Endothelial cell of umbilical vein (primary cell): Measurements from ENCODE around the gene ACAD10. TPM values are rescaled to one million over a fixed set of nuclear protein-coding genes. Genes with fewer than 3 reads are reported as not detected.

Experiments
- BruUV-seq: library from RNA; stranded (reverse); fragments of 400-500 nt; replicated peaks from 2 replicates; lab custom pipeline; 2021; lab: Mats Ljungman, UMichigan
- CTCF ChIA-PET: fragments of 300-600, 350-600 bp; sonication (Branson Sonifier 250); formaldehyde crosslinking; loops from one replicate; lab custom pipeline; 2021; ENCODE audit warnings: antibody characterized with exemption, inconsistent platforms; lab: Charles Lee
- POLR2A ChIA-PET: fragments of 300-600, 350-600 bp; sonication (Branson Sonifier 250); formaldehyde crosslinking; loops from one replicate; lab custom pipeline; 2021; ENCODE audit warnings: antibody characterized with exemption, inconsistent platforms; lab: Charles Lee
- DNase-seq: peaks from one replicate; pipeline ENCODE4 v3.0.0-alpha.2; 2011; ENCODE audit warnings: low read depth, low spot score
- FAIRE-seq: peaks from 2 replicates; lab custom pipeline; 2011; peaks lifted over from hg19 to GRCh38; lab: Jason Lieb, UNC
- H2AFZ ChIP-seq: 2 replicates; pipeline ENCODE4 v1.6.0; 2012; ENCODE audit warnings: low read depth, low read length, control low read depth, inconsistent platforms
- H3K27ac ChIP-seq: 2 replicates; pipeline ENCODE4 v1.5.1; 2011; ENCODE audit warnings: low read depth, mild to moderate bottlenecking, control low read depth, low read length, moderate library complexity; ENCODE audit not compliant: insufficient read depth
- H3K27me3 ChIP-seq, 2 experiments: 2 replicates each; pipeline versions ENCODE4 v1.6.0 to v1.6.1; 2011; ENCODE audit warnings: low read length in 2 of 2, mixed read lengths in 1 of 2; ENCODE audit not compliant: control insufficient read depth in 2 of 2, insufficient read depth in 2 of 2
- H3K36me3 ChIP-seq, 2 experiments: 2 replicates in 1 of 2; 3 replicates in 1 of 2; pipeline ENCODE4 v1.5.1; 2011; ENCODE audit warnings: low read length in 2 of 2, mild to moderate bottlenecking in 1 of 2, moderate library complexity in 1 of 2; ENCODE audit not compliant: control insufficient read depth in 2 of 2, insufficient read depth in 2 of 2; ENCODE audit errors: extremely low read depth in 1 of 2
- H3K4me1 ChIP-seq: 3 replicates; pipeline ENCODE4 v1.5.1; 2011; ENCODE audit warnings: mild to moderate bottlenecking, low read length; ENCODE audit not compliant: control insufficient read depth, insufficient read depth; ENCODE audit errors: extremely low read depth
- H3K4me2 ChIP-seq: 2 replicates; pipeline ENCODE4 v1.6.1; 2011; ENCODE audit warnings: low read length, control low read depth, mixed read lengths; ENCODE audit not compliant: insufficient read depth
- H3K4me3 ChIP-seq, 3 experiments: fragments of 200-600 bp in 1 of 3; sonication (generic), shearing (Covaris generic) in 1 of 3; replicated peaks in 1 of 3; 2 replicates each; pipeline ENCODE4 v1.5.1; 2011 to 2016; ENCODE audit warnings: control low read depth in 3 of 3, low read length in 3 of 3, mild to moderate bottlenecking in 2 of 3, inconsistent platforms in 1 of 3, low read depth in 1 of 3, moderate library complexity in 1 of 3; ENCODE audit not compliant: insufficient read depth in 1 of 3
- H3K79me2 ChIP-seq: 2 replicates; pipeline ENCODE4 v1.6.0; 2012; ENCODE audit warnings: low read length, inconsistent platforms; ENCODE audit not compliant: control insufficient read depth, insufficient read depth
- H3K9ac ChIP-seq: replicated peaks from 2 replicates; pipeline ENCODE3; 2011; ENCODE audit warnings: low read length, control low read depth; ENCODE audit not compliant: insufficient read depth; ENCODE audit errors: extremely low read depth
- H3K9me1 ChIP-seq: replicated peaks from 3 replicates; pipeline ENCODE4 v1.6.0; 2011; ENCODE audit warnings: mild to moderate bottlenecking, low read length; ENCODE audit not compliant: control insufficient read depth, insufficient read depth; ENCODE audit errors: extremely low read depth
- H3K9me3 ChIP-seq: replicated peaks from 2 replicates; pipeline ENCODE4 v1.5.1; 2012; ENCODE audit warnings: low read length, inconsistent platforms; ENCODE audit not compliant: control insufficient read depth, insufficient read depth
- H4K20me1 ChIP-seq: replicated peaks from 2 replicates; pipeline ENCODE3; 2011; ENCODE audit warnings: mild to moderate bottlenecking, low read length; ENCODE audit not compliant: control insufficient read depth, insufficient read depth; ENCODE audit errors: extremely low read depth
- EZH2 ChIP-seq: IDR thresholded peaks from 2 replicates; pipeline ENCODE4 v1.6.1; 2012; ENCODE audit warnings: borderline replicate concordance, low read depth, mild to moderate bottlenecking, moderate library complexity, low read length, inconsistent platforms; ENCODE audit not compliant: severe bottlenecking
- POLR2A ChIP-seq: IDR thresholded peaks from 2 replicates; pipeline ENCODE4 v1.6.1; 2012; ENCODE audit warnings: low read depth, mild to moderate bottlenecking, control low read depth, low read length
- POLR2AphosphoS5 ChIP-seq: IDR thresholded peaks from 2 replicates; pipeline ENCODE4 v1.6.1; 2012; ENCODE audit warnings: low read depth, mild to moderate bottlenecking, control low read depth, low read length, moderate library complexity; ENCODE audit not compliant: insufficient read depth
- dilution Hi-C: fragments of 300-500 bp; cut with MboI; formaldehyde crosslinking; loops from one replicate; pipeline ENCODE4 v1.15.0; 2019; ENCODE audit warnings: low sequenced_read_pairs; ENCODE audit not compliant: extremely low pct_ligation_motif_present
- intact Hi-C: fragments of 100-400 bp; cut with micrococcal nuclease; formaldehyde crosslinking; loops from one replicate; pipeline ENCODE4 v1.10.0; 2022
- polyA plus RNA-seq, 4 experiments: library from polyadenylated mRNA; depleted of rRNA in 3 of 4; stranded (reverse) in 3 of 4; unstranded in 1 of 4; fragments of >200 nt; gene quantifications; 2 replicates each; pipeline versions ENCODE4 v1.2.1 to v1.2.3, GENCODE V29; 2011 to 2012; ENCODE audit warnings: missing spikeins in 1 of 4
- total RNA-seq: library from RNA; stranded (reverse); gene quantifications from 2 replicates; pipeline ENCODE4 v1.2.3, GENCODE V29; 2021
- TF ChIP-seq, protein P1 (sequence below): IDR thresholded peaks from 2 replicates; pipeline ENCODE4 v1.6.1; 2011; ENCODE audit not compliant: insufficient read depth, insufficient read length

ACAD10 gene
- total and polyA plus RNA-seq, 2 donors (not counting 3 experiments of a cell fraction or from before 2014, with no cell fraction given): 15.2 to 16.3 TPM

- Histone ChIP-seq H3K9me1 (no peaks in the 10 kb centered on the region), H3K4me3 (peak within 1 kb of the TSS; percentile 58 to 75 (median 68)), H3K9me3 (no peaks in the 10 kb centered on the region), H3K4me1 (peaks cover 18% of the 10 kb centered on the region), H3K4me2 (peak within 1 kb of the TSS; percentile 95), H3K9ac (peak within 1 kb of the TSS; percentile 72), H3K27ac (peak within 1 kb of the TSS; percentile 58), H3K27me3 (peaks cover 0 to 3% of the 10 kb centered on the region in 2 experiments), H2AFZ (peak within 1 kb of the TSS; percentile 81), H4K20me1 (no peaks in the 10 kb centered on the region), H3K79me2 (peaks cover 9% of the 10 kb centered on the region), H3K36me3 (no peaks in the 10 kb centered on the region)
- FAIRE-seq (peak; percentile 88), DNase-seq (peak; percentile 77)
- ChIA-PET CTCF (interaction anchor here (1.1 to 2.5 kb wide), 8 partner anchors 9 to 53 kb away, joined by 4 to 19 read pairs (median 5); no protein-coding TSS in a partner anchor), POLR2A (interaction anchor here (0.6 to 0.9 kb wide), 2 partner anchors 9 to 36 kb away, joined by 4 to 5 read pairs; no protein-coding TSS in a partner anchor)
- no TSS peak for BruUV-seq
- dilution Hi-C loops (no loop called here), intact Hi-C loops (loop anchor here (1.0 to 2.0 kb wide), 4 partner anchors 9 to 25 kb away; no protein-coding TSS in a partner anchor)
- TF ChIP-seq, protein P1, sequence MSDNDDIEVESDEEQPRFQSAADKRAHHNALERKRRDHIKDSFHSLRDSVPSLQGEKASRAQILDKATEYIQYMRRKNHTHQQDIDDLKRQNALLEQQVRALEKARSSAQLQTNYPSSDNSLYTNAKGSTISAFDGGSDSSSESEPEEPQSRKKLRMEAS: no peak
- TF ChIP-seq POLR2AphosphoS5 (peak; percentile 79), EZH2 (no peak), POLR2A (peak; percentile 82)
Observed at GRCh38 chr12:111766608-111767361, 80.9 kb downstream of the ACAD10 start, which contains the start of gene ALDH2. TSS of gene ALDH2 (plus strand) at chr12:111766933. CDS start at chr12:111766983, 50 bp downstream.
